Transverse colon (tissue), 4 donors: ENCODE results near the gene FOXP1. TPM values are rescaled to one million over a fixed set of nuclear protein-coding genes. Genes with fewer than 3 reads are reported as not detected.

Experiments
- DNase-seq: peaks from one replicate; pipeline ENCODE4 v3.0.0-alpha.2; 2019
- H3K27ac ChIP-seq, 4 donors: fragments of 200-600 bp; sonication (generic); 2 replicates each; pipeline ENCODE4 v1.5.1; 2016 to 2018; ENCODE audit warnings: inconsistent platforms in 4 of 4
- H3K27me3 ChIP-seq: fragments of 200-600 bp; sonication (generic); 2 replicates; pipeline ENCODE4 v1.5.1; 2017; ENCODE audit warnings: inconsistent platforms
- H3K36me3 ChIP-seq, 4 donors: fragments of 200-600 bp; sonication (generic); 2 replicates each; pipeline ENCODE4 v1.5.1; 2017 to 2019; ENCODE audit warnings: inconsistent platforms in 4 of 4
- H3K4me1 ChIP-seq, 4 donors: fragments of 200-600 bp; sonication (generic); 2 replicates each; pipeline ENCODE4 v1.5.1; 2017 to 2020; ENCODE audit warnings: inconsistent platforms in 4 of 4
- H3K4me3 ChIP-seq, 4 donors: fragments of 200-600 bp; sonication (generic); 1 replicate in 1 of 4; 2 replicates in 3 of 4; pipeline versions ENCODE4 v1.5.1 to v1.6.1; 2017 to 2019; ENCODE audit warnings: inconsistent platforms in 4 of 4
- H3K9me3 ChIP-seq, 2 donors: fragments of 200-600 bp; sonication (generic); 2 replicates each; pipeline ENCODE4 v1.5.1; 2017 to 2019; ENCODE audit warnings: inconsistent platforms in 2 of 2
- EP300 ChIP-seq: sonication (generic); formaldehyde crosslinking; IDR thresholded peaks from one replicate; pipeline ENCODE4 v1.6.1; 2017; ENCODE audit warnings: antibody characterized with exemption, low read depth
- POLR2A ChIP-seq: fragments of 450-650 bp; IDR thresholded peaks from one replicate; pipeline ENCODE4 v1.6.1; 2016; ENCODE audit warnings: antibody characterized with exemption, mild to moderate bottlenecking, moderate library complexity
- POLR2AphosphoS5 ChIP-seq, 3 donors: sonication (generic); formaldehyde crosslinking; IDR thresholded peaks; one replicate each; pipeline ENCODE4 v1.6.1; 2016; ENCODE audit warnings: antibody characterized with exemption in 3 of 3
- WGBS, 2 donors: methylation state at CpG; one replicate each; pipeline ENCODE4 v1.1.5; 2018; ENCODE audit warnings: low coverage in 1 of 2; 5-methylcytosine and 5-hydroxymethylcytosine counted together
- in situ Hi-C, 4 donors: fragments of 200-750 bp; cut with MboI; loops; one replicate each; pipeline versions ENCODE4 v1.15.0 to v1.15.1; 2017; ENCODE audit warnings: low sequenced_read_pairs in 3 of 4, low pct_ligation_motif_present in 1 of 4, low pct_unique_long_range_greater_than_20kb in 1 of 4
- intact Hi-C: fragments of 100-400 bp; cut with DNase I; formaldehyde crosslinking; loops from one replicate; pipeline ENCODE4 v1.15.1; 2023; ENCODE audit warnings: low total_unique reads
- total RNA-seq, 4 donors: library from RNA; depleted of rRNA; stranded (reverse); fragments of >200 nt; gene quantifications; one replicate each; pipeline ENCODE4 v1.1.0, GENCODE V29; 2016
- TF ChIP-seq, protein P1 (sequence below), 5 experiments: fragments of 200-600 bp in 3 of 5; fragments of 450-650 bp in 2 of 5; sonication (generic) in 3 of 5; IDR thresholded peaks; 1 replicate in 2 of 5; 2 replicates in 3 of 5; pipeline ENCODE4 v1.5.1; 2016 to 2017; ENCODE audit warnings: antibody characterized with exemption in 5 of 5, inconsistent platforms in 3 of 5, mild to moderate bottlenecking in 2 of 5, moderate library complexity in 1 of 5

The FOXP1 gene
- total RNA-seq, 4 donors from 2014 or later = 102 to 260 (median 150) TPM

DNA sequence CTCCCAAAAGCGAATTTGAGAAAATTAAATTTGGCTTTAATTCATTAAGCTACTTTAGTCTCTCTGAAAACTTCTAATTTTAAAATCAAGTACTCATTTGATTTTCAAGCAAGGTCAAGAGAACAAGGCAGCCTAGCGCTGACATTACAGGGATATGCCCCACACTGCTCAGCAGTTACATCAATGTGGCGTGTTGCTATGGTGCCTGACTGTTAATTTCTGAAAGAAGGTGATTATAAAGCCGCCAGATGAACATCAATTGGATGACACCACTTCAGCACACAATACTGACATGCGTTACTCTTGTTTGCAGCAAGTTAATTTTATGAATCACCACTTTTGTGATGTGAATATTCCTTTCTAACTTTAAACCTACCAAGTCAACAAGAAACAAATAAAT is 284.4 kb downstream of the FOXP1 start:
- in situ Hi-C loops = no loop called here
- TF ChIP-seq, protein P1, sequence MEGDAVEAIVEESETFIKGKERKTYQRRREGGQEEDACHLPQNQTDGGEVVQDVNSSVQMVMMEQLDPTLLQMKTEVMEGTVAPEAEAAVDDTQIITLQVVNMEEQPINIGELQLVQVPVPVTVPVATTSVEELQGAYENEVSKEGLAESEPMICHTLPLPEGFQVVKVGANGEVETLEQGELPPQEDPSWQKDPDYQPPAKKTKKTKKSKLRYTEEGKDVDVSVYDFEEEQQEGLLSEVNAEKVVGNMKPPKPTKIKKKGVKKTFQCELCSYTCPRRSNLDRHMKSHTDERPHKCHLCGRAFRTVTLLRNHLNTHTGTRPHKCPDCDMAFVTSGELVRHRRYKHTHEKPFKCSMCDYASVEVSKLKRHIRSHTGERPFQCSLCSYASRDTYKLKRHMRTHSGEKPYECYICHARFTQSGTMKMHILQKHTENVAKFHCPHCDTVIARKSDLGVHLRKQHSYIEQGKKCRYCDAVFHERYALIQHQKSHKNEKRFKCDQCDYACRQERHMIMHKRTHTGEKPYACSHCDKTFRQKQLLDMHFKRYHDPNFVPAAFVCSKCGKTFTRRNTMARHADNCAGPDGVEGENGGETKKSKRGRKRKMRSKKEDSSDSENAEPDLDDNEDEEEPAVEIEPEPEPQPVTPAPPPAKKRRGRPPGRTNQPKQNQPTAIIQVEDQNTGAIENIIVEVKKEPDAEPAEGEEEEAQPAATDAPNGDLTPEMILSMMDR (IDR thresholded peaks at IDR 0.05) = no peak
- TF ChIP-seq POLR2AphosphoS5 (IDR thresholded peaks at IDR 0.05) (no peak), EP300 (no peak), POLR2A (no peak)
- peaks cover 5 to 36% (median 10%) of the 10 kb centered on the region in 4 donors for H3K4me1 ChIP-seq
- H3K9me3 ChIP-seq = no peaks in the 10 kb centered on the region
- no peak overlapping the region for H3K27ac ChIP-seq
- DNase-seq = no peak
- H3K4me3 ChIP-seq = no peak overlapping the region
- no peaks in the 10 kb centered on the region for H3K27me3 ChIP-seq
- 93 to 98% methylated on average over 5 of the region's 5 CpGs for WGBS, 2 donors
- no peaks in the 10 kb centered on the region for H3K36me3 ChIP-seq
- intact Hi-C loops = no loop called here

DNA sequence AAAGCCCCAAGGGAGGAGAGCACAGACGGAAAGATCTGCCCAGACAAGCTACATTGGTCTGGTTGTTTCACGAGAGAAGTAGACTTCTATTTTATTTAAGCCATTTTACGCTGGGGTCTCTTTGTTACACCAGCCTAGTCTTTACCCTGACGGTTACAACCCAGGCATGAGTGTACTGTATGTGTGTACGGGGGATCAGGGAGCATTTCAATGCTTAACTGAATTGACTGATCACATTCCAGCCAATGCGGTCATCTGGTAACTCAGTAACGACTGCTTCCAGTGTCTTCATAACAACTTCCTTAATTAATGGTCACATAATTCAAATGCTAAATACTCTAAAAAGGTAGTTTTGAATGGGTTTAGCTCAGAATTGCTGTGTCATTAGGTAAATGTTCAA is 288.6 kb downstream of the FOXP1 start:
- H3K36me3 ChIP-seq = no peaks in the 10 kb centered on the region
- TF ChIP-seq, protein P1 (IDR thresholded peaks at IDR 0.05) = no peak
- no peak overlapping the region for H3K4me3 ChIP-seq
- DNase-seq = no peak
- WGBS, 2 donors = 91% methylated on average over 5 to 7 of the region's 7 CpGs
- intact Hi-C loops (no loop called here), in situ Hi-C loops (no loop called here)
- no peak overlapping the region for H3K27ac ChIP-seq
- no peaks in the 10 kb centered on the region for H3K27me3 ChIP-seq
- H3K4me1 ChIP-seq = peaks cover 0 to 3% (median 0%) of the 10 kb centered on the region in 4 donors
- H3K9me3 ChIP-seq = no peaks in the 10 kb centered on the region

DNA sequence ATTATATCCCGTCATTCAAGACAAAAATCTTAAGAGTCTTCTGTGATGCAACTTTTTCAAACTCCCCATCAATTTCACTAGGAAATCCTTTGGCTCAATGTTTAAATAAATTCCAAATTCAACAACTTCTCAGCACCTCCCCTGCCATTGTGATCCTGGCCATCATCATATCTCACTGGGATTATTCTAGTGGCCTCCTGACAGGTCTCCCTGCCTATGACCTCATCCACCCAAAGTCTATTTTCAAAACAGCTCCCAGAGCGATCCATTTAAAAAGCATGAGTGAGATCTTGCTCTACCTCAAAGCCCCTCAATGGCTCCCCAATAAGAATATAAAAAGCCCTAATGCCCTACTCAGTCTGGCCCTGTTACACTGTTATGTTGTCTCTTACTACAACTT is 293.2 kb downstream of the FOXP1 start:
- in situ Hi-C loops (no loop called here), intact Hi-C loops (no loop called here)
- 98 to 100% methylated on average over 2 of the region's 2 CpGs for WGBS, 2 donors

DNA sequence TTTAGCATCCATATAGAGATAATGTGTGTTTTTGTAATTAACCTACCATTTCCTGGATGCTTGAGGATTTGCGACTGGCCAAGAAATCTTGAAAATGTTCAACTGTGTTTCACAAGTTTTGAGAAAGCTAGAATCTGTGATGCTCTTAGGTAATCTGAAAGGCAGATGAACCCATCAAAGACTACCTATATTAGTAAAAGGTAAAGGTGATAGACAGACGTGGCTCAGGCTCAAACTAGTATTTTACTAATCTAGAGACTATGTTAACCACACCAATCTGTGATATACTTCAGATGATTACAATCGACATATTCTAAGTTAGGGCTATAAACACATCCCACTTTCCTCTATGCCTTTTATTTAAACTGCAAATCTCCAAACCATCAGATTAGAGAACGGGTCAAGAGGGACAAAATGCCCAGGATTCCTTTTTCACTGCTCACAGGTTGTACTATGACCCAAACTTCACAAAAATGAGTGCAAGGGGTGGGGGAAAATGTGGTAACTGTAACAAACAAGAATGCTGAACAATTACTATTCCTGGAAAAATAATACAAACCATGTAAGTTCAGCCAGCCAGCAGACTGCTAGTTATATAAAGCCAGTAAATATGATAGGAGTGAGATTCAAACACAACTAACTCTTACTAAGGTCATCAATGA is 295.1 kb downstream of the FOXP1 start:
- intact Hi-C loops = no loop called here

More for the DNA sequence above, 293.2 kb downstream of the FOXP1 start:
- H3K4me3 ChIP-seq = no peak overlapping the region
- no peaks in the 10 kb centered on the region for H3K36me3 ChIP-seq
- H3K27ac ChIP-seq = no peak overlapping the region
- TF ChIP-seq, protein P1 (IDR thresholded peaks at IDR 0.05) = no peak
- TF ChIP-seq EP300 = no peak
- TF ChIP-seq POLR2AphosphoS5 (IDR thresholded peaks at IDR 0.05) = no peak
- TF ChIP-seq POLR2A = no peak
- no peak for DNase-seq
- H3K27me3 ChIP-seq = no peaks in the 10 kb centered on the region
- no peaks in the 10 kb centered on the region for H3K9me3 ChIP-seq
- no peaks in the 10 kb centered on the region for H3K4me1 ChIP-seq

More for the DNA sequence above, 295.1 kb downstream of the FOXP1 start:
- in situ Hi-C loops = no loop called here
- no peak overlapping the region for H3K27ac ChIP-seq
- H3K4me1 ChIP-seq = no peaks in the 10 kb centered on the region
- 83 to 91% methylated on average over 4 of the region's 4 CpGs for WGBS, 2 donors
- DNase-seq = no peak
- no peaks in the 10 kb centered on the region for H3K27me3 ChIP-seq
- TF ChIP-seq EP300 = no peak
- TF ChIP-seq, protein P1 (IDR thresholded peaks at IDR 0.05) = no peak
- no peak for TF ChIP-seq POLR2AphosphoS5 (IDR thresholded peaks at IDR 0.05)
- no peak for TF ChIP-seq POLR2A
- H3K36me3 ChIP-seq = no peaks in the 10 kb centered on the region
- no peak overlapping the region for H3K4me3 ChIP-seq
- no peaks in the 10 kb centered on the region for H3K9me3 ChIP-seq
